ENCODE measurements around the gene SLC43A1.
A peak's percentile ranks its signal among the peaks of the same experiment; 100 is the strongest.

SLC43A1 gene

DNA sequence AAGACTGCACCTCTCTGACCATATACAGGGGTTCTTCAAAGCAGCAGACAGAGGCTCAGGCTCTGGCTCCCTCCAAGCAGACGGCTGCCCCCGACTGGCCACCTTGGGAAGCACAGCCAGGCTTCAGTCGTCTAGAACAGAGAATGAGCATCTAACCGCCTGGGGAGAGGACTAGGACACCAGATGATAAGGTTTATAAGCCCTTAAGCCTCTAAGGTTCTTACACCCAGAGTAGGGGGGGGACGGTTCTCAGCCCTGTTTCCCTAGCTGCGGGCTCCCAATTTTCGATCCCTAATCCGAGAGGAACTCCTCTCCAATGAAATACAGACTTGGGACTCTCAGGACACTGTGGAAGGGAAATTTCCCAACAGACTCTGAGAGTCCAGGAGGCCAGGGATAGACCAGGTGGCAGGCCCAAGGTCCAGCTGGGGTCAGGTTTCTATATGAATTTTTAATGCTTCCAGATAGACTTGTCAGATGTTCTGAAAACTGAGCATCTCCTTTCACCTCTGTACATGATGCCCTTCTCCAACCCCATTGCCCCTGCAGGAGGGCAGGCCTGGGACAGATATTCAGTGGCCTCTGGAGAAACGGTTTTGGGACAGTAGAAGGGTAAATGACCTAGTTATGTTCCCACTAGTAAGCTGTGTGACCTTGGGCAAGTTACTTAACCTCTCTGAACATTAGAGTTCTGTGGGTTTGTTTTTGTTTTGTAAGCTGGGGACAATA is 34.9 kb downstream of the SLC43A1 start:
- DNase-seq (ENCODE audit: extremely low read depth in 1 of 2, low read depth in 1 of 2) = peak in 1 of 2 donors; percentile 49

DNA sequence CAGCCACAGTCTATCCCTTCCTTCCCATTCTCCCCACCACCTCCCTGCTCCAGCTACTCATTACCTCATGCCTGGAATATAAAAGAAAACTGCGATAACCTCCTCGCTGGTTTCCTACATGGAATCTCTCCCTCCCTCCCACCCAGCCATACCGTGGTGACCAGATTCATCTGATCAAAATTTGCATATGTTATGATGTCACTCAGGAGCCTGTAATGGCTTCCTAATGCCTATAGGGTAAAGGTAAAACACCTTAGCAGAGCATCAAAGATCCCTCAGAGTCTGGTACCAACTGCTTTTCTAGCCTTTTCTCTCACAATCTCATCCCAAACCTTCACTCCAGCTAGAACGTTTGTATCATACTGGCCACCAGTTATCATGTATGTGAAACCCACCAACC is 35.6 kb downstream of the SLC43A1 start:
- DNase-seq (ENCODE audit: extremely low read depth in 1 of 2, low read depth in 1 of 2) = no peak

DNA sequence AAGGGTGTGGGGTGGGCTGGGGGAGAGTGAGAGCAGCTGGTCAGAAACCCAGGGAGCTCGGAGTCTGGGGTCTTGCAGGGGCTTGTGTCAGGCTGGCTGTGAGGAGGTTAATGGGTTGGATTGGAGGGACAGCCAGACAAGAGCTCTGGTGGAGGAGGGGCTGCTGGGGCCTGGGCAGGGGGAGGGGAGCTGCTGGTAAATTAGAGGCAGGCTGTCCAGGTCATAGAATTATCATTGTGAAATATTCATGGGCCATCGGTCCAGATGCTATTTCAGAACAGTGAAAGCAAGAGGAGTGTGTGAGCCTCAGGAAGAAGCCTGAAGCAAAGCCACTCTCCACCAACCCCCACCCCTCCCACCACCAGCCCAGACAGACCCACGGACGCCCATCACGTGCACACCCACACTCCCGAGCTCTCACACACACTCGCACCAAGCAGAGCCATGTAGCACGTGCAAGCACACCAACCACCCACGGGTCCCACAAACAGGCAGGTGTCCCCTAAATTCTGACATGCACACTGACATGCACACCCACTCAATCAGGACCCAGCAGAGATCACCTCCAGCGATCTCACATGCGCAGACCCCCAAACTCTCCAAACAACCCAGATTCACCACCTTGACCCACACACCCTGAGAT is 36.4 kb downstream of the SLC43A1 start:
- no peak for DNase-seq (ENCODE audit: extremely low read depth in 1 of 2, low read depth in 1 of 2)

DNA sequence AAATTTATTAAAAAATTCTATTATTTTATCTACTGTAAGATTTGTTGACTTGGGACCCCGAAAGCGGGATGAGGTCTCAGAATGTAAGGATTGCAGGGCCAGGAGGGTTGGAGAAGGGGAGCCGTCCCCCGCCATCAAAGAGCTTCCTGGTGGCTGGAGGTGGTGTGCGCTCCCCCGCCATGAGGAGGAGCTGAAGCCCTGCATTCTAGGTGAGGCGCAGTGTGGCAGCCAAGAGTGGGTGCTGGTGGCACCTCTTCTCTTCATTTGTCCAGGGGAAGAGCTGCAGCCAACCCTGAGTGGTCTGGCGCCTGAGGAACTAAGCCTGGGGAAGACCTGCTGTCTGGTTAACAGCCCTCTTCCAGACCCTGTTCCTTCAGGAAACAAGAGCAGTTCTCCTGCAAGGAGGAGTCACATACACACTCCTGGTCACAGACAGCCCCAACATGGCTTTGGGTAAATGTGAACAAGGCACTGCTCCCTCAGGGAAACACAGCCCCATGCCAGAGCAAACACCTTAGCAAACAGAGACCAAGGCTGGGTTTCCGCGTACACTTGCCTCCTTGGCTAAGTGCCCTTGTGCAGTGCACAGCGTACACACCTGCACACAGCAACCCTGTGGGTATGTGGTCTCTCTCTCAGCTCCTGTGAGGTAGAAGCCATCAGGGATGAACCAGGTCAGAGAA is 37.9 kb downstream of the SLC43A1 start:
- DNase-seq (ENCODE audit: extremely low read depth in 1 of 2, low read depth in 1 of 2) = no peak

DNA sequence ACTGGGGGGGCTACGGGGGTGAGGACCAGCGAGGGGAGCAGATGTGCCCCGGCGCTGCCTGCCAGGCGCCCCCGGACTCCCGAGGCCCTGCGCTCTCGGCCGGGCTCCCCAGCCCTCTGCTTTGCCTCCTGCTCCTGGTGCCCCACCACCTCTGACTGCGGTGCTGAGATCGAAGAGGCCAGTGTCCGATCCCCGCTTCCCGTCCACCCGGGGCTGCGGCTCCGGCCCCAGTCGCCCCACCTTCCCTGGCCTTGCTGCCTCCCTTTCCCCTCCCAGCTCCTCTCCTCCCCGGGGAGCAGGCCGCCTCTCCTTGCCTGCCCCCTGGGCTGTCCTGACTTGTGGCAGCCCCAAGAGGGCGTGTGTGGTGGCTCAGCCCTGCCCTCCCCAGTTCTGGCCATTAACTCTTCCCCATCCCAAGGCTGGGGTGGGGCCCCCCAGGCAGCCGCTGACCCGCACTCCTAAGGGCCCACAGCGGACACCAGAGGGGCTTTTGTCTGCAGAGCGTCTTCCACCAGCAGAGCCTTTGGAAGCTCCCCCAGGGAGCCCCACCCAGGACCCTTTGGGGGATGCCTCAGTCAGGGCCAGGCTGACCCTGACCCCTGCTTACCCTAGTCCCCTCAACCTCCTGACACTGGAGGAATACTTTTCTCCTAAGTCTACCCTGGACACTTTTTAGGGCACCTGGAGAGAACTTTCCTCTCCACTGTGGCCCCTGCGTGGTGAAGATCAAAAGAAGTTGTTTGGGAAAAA is 38.6 kb downstream of the SLC43A1 start:
- DNase-seq (ENCODE audit: extremely low read depth in 1 of 2, low read depth in 1 of 2) = no peak

DNA sequence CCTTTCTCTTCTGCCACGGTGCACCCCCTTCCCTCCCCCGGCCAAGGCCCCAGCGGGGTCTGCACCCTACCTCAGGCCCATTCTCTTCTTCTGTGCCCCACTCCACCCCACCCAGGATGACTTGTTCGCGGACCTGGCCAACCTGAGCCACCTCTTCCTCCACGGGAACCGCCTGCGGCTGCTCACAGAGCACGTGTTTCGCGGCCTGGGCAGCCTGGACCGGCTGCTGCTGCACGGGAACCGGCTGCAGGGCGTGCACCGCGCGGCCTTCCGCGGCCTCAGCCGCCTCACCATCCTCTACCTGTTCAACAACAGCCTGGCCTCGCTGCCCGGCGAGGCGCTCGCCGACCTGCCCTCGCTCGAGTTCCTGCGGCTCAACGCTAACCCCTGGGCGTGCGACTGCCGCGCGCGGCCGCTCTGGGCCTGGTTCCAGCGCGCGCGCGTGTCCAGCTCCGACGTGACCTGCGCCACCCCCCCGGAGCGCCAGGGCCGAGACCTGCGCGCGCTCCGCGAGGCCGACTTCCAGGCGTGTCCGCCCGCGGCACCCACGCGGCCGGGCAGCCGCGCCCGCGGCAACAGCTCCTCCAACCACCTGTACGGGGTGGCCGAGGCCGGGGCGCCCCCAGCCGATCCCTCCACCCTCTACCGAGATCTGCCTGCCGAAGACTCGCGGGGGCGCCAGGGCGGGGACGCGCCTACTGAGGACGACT is 39.3 kb downstream of the SLC43A1 start:
- no peak for DNase-seq (ENCODE audit: extremely low read depth in 1 of 2, low read depth in 1 of 2)

DNA sequence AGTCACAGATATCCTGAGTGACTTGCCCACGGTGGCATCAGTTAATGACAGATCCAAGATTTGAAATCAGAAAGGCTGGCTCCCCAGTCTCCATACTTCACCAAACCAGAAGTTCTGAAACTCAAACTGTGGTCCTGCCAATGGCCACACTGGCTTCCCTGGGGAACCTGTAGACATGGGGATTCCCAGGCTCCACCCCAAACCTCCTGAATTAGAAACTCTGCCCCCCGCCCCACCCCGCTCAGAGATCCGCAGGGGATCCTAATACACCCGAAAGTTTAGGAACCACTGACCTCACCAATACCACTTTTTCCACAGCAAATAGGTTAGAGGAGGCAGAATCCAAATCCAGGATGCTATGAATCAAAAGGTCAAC is 39.8 kb downstream of the SLC43A1 start:
- no peak for DNase-seq (ENCODE audit: extremely low read depth in 1 of 2, low read depth in 1 of 2)

DNA sequence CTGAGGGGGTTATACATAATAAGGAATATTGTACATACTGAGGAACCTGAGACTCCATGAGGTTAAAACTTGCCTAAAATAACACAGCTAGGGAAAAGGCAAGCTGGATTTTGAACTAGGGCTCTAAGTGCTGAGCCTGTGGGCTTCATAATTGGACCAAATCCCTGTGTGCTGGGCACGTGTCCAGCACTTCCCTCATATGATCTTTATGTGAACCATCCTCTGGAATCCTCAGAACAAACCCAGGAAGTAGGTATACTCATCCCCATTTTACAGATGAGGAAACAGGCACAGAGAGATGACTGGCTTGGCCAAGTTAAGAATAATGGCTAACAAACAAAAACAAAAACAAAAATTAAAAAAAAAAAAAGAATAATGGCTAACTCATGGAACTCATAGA is 40.3 kb downstream of the SLC43A1 start:
- no peak for DNase-seq (ENCODE audit: extremely low read depth in 1 of 2, low read depth in 1 of 2)

DNA sequence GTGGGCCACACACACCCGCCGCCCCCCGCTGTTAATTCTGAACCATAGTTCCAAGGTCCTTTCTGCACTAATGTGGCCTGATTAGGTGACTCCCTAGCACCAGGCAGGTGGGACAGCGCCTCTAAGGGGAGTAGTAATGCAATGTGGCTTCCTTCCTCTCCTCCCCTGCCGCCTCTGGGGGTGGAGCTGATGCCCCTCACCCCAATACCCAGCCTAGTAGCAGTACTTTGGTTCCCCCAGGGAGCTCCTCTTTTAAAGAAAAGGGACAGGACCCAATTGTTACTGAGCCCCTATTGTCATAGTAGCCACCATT is 40.7 kb downstream of the SLC43A1 start:
- no peak for DNase-seq (ENCODE audit: extremely low read depth in 1 of 2, low read depth in 1 of 2)

DNA sequence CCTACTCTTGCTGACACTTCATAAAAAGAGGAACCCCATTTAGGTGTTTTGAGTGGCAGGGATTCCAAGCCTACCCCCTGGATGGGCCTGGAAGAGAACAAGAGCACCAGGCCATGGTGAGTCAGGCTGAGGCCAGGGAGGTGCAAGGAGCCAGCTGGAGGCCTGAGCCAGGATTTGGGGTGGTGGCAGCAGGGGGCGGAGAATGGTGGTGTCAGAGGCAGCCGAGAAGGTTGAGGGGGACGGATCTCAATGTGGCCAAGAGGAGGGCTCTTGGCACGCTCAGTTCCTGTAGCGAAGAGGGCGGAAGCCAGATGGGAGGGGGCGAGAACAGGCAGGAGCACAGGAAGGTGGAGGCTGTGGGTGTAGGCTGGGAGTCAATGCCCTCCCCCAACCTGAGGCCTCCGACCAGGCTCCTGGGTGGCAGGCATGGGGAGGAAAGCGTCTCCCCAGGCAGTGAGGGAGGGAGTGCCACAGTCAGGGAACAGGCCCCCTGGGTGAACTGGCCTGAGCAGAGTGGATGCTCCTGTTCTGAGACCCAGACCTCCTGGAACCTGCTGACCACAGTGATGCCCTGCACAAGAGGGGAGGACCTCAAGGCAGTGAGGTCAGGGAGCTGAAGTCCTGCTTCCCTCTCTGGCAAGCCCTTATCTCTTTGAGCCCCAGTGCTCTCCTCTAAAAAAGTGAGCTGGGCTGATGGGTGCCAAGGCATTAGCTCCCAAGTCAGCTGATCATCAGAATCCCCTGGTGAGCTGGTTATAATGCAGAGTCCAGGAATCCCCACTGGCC is 41.3 kb downstream of the SLC43A1 start:
- DNase-seq (ENCODE audit: extremely low read depth in 1 of 2, low read depth in 1 of 2) = no peak

DNA sequence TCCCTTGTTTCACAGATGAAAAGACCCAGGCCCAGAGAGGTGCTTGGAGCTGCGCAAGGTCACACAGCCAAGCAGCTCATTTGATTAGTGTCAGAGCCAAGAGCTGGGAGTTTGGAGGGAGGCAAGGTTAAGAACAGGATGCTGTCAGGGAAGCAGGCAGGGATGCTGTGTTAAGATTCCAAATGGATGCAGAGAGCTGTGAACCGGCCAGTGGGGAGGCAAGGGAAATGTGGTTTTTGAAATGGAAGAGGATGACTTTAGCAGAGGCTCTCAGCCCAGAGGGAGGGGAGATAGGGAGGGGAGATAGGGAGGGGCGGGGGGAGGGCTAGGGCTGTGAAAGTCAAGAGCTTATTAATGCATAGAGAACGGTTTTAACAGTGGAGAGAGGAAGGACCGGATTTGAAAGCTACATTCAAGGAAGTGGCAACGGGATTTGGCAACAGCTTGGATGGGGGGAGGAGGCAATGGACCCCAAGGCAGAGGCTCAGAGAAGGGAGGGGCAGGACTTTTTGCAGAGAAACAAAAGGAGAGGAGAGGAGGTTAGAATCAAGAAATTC is 42.1 kb downstream of the SLC43A1 start:
- no peak for DNase-seq (ENCODE audit: extremely low read depth in 1 of 2, low read depth in 1 of 2)

DNA sequence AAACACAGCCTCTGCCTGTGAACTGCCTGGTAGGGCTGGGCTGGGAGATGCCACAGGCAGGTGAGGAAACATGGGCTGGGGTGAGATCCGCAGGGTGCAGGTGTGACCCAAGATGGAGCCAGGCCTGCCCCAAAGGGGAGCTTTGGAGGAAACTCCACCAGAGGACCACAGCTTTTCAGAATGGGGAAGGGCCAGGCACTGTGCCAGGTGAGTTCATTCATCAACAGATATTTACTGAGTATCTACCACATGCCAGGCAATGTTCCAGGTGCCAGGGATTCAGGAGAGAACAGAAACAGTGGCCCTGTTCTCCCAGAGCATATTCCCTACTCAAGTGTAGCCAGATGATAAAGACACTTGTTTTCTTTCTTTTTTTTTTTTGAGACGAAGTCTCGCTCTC is 44.0 kb downstream of the SLC43A1 start:
- no peak for DNase-seq (ENCODE audit: extremely low read depth in 1 of 2, low read depth in 1 of 2)

DNA sequence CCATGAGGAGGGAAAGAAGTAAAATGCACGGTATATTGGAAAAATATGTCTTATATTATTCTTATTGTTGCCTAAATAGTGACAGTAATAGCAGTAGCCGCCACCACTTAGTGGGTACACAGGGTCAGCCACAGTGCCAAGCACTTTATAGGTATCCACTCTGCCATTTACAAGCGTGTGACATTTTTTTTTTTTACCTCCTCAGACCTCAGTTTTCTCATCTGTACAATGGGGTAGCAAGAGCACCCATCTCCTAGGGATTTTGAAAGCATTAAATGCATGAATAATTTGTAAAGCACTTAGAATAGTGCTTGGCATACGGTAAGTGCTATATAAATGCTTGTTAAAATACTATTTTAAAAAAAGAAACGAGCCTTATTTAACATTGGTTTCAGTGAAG is 46.2 kb downstream of the SLC43A1 start:
- no peak for DNase-seq (ENCODE audit: extremely low read depth in 1 of 2, low read depth in 1 of 2)

DNA sequence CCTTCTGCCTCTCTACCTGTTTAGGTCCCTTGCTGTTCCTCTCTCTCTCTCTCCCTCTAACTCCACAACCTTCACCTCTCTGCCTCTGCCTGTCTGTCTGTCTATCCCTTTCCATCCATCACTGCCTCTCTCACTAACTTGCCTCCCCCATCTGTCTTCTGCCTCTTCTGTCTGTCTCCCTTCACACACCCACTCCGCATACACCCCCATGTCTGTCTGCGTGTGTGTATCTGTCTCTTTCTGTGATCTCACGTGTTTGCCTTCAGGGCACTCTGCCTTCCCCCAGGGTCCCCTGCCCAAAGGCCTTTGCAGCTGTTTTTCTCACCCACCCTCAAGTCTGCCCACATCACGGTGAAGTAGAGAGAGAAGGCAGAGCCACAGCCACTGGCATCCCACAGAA is 47.2 kb downstream of the SLC43A1 start:
- DNase-seq (ENCODE audit: extremely low read depth in 1 of 2, low read depth in 1 of 2) = no peak

DNA sequence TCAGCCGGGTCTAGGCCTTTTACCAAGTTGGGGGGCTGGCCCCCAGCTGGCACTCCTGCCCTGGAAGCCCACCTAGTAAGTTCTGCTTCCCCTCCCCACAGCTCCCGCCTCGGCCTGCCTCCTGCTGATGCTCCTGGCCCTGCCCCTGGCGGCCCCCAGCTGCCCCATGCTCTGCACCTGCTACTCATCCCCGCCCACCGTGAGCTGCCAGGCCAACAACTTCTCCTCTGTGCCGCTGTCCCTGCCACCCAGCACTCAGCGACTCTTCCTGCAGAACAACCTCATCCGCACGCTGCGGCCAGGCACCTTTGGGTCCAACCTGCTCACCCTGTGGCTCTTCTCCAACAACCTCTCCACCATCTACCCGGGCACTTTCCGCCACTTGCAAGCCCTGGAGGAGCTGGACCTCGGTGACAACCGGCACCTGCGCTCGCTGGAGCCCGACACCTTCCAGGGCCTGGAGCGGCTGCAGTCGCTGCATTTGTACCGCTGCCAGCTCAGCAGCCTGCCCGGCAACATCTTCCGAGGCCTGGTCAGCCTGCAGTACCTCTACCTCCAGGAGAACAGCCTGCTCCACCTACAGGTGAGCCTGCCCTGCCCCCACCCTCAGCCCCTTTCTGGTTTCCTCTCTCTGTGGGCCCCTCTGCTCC is 47.9 kb downstream of the SLC43A1 start:
- no peak for DNase-seq (ENCODE audit: extremely low read depth in 1 of 2, low read depth in 1 of 2)

DNA sequence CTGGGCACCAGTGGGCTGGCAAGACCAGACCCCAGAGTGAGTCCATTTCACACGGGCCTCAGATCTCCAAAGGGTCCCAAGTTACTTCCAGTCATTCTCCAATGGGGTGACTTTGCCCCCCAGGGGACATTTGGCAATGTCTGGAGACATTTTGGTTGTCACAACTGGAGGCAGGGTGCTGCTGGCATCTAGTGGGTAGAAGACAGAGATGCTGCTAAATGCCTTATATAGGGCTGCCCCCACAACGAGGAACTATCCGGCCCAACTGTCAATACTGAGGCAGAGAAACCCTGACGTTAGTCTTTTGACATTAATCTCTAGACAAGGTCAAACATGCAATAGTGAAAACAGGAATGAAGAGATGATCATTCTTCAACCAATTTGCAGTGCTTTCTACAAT is 48.8 kb downstream of the SLC43A1 start:
- DNase-seq (ENCODE audit: extremely low read depth in 1 of 2, low read depth in 1 of 2) = no peak

DNA sequence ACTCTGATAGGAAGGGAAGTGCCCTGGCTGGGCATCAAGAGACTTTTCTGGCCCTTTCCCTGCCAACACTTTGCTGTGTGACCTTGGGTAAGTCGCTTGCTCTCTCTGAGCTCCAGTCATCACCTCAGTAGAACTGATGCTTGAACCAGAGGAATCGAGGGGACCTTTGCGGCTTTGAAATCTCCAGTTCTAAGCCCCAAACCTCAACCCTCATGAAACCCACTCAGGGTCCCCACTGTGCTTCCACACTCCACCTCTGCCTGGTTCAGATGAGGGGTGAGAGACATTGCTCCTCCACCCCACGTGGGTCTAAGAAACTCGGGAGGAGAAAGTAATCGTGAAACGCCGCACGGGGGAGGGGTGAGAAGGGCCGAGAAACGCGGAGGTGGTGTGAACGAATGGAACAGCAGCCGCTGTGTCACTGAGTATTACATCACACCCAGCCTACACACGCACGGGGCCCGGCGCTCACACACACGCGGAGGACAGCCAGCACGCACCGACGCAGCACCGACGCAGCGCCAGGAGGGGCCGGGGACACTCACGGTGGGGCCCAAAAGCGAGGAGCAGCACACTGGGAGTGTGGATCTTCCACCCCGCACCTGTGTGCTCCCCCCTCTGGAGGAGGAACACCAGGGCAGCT is 50.8 kb downstream of the SLC43A1 start:
- no peak for DNase-seq (ENCODE audit: extremely low read depth in 1 of 2, low read depth in 1 of 2)

DNA sequence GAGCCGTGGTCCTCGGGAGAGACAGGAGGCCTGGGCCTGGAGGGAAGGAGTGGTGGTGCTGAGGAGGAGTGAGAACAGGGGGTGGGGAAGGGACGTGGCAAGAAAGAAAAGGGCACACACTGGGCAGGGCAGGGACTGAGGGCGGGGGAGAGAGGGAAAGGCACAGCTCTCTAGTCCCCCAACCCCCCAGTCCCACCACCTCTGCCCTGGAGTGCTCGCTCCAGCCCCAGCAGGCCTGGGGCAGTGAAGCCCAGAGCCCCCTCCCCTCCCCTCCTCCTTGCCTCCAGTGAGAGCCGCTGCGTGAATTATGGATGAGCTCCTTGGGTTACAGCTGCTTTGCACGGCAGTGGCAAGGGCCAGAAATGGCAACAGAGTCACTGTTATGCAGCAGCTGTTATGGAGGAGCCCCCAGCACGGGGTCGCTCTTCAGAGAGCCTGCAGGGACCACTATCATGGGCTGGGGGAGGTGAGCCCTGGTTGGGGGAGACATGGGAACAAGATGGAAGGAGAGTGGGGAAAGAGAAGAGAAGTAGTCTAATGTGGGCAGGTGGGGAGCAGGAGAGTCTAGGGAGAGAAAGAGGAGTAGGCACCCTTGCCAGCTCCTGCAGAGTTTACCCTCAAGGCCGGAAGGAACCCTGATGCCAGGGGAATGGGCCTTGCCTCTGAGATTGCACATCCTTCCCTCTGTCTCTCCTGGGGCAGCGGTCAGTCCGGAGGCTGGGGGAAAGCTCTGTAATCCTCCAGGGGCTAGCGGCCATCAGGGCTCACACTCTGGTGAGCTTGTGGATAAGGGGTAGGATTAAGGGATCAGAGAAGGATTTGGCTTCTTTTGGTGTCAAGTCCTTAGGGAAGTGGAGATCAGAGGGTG is 51.6 kb downstream of the SLC43A1 start:
- DNase-seq (ENCODE audit: extremely low read depth in 1 of 2, low read depth in 1 of 2) = no peak

All from activated CD8-positive, alpha-beta memory T cell treated with anti-CD3 and anti-CD28 coated beads for 1 hour (primary cell).